Nephron (organoid): ENCODE measurements around the gene LRP1.

Experiments
- H3K27ac Mint-ChIP-seq, 3 experiments: 2 replicates each; pipeline ENCODE4 v1.8.0; 2020; ENCODE audit warnings: mixed read lengths in 3 of 3, mild to moderate bottlenecking in 2 of 3, moderate library complexity in 1 of 3
- H3K27me3 Mint-ChIP-seq: 2 replicates; pipeline ENCODE4 v1.8.0; 2021; ENCODE audit warnings: low read depth, mild to moderate bottlenecking, moderate library complexity, mixed read lengths
- H3K36me3 Mint-ChIP-seq: 2 replicates; pipeline ENCODE4 v1.8.0; 2020; ENCODE audit warnings: low read depth, mixed read lengths
- H3K4me1 Mint-ChIP-seq: 2 replicates; pipeline ENCODE4 v1.8.0; 2020; ENCODE audit warnings: mixed read lengths
- H3K4me3 Mint-ChIP-seq, 3 experiments: 2 replicates each; pipeline ENCODE4 v1.8.0; 2020; ENCODE audit warnings: mild to moderate bottlenecking in 3 of 3, mixed read lengths in 3 of 3, moderate library complexity in 2 of 3
- H3K9me3 Mint-ChIP-seq: 2 replicates; pipeline ENCODE4 v1.8.0; 2020; ENCODE audit warnings: mixed read lengths
- CTCF ChIP-seq, 3 experiments: fragments of 200-600 bp; sonication (generic); IDR thresholded peaks; one replicate each; pipeline ENCODE4 v1.5.0; 2021; ENCODE audit warnings: antibody characterized with exemption in 3 of 3; ENCODE audit not compliant: unreplicated experiment in 3 of 3

LRP1 gene

DNA sequence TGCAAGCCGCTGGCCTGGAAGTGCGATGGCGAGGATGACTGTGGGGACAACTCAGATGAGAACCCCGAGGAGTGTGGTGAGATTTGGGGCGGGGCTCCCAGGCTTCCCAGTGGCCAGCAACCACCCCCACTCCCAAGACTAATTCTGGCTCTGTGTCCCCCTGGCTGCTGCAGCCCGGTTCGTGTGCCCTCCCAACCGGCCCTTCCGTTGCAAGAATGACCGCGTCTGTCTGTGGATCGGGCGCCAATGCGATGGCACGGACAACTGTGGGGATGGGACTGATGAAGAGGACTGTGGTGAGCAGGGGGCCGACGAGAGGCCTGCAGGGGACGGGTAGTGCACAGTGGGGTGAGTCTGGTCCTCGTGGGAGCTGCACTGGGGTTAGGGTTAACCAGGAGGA, 76.2 kb downstream of the LRP1 start:
- no peak for TF ChIP-seq CTCF (IDR thresholded peaks at IDR 0.05; ENCODE audit: unreplicated experiment in 3 of 3)
- Mint-ChIP-seq H3K4me3 (no peak overlapping the region), H3K27me3 (no peaks in the 10 kb centered on the region), H3K27ac (no peak overlapping the region), H3K9me3 (no peaks in the 10 kb centered on the region), H3K36me3 (peaks cover 47% of the 10 kb centered on the region), H3K4me1 (no peaks in the 10 kb centered on the region)

- Mint-ChIP-seq H3K27me3 (no peaks in the 10 kb centered on the region), H3K4me3 (no peak overlapping the region), H3K4me1 (no peaks in the 10 kb centered on the region), H3K9me3 (no peaks in the 10 kb centered on the region), H3K27ac (no peak overlapping the region), H3K36me3 (peaks cover 46% of the 10 kb centered on the region)
- no peak for TF ChIP-seq CTCF (IDR thresholded peaks at IDR 0.05; ENCODE audit: unreplicated experiment in 3 of 3)
Measured at GRCh38 chr12:57205186-57205585, 76.9 kb downstream of the LRP1 start.

- Mint-ChIP-seq H3K9me3 (no peaks in the 10 kb centered on the region), H3K27me3 (no peaks in the 10 kb centered on the region), H3K36me3 (peaks cover 45% of the 10 kb centered on the region), H3K4me1 (no peaks in the 10 kb centered on the region), H3K27ac (no peak overlapping the region), H3K4me3 (no peak overlapping the region)
- TF ChIP-seq CTCF (IDR thresholded peaks at IDR 0.05; ENCODE audit: unreplicated experiment in 3 of 3) = no peak
Measured at GRCh38 chr12:57205931-57206330, 77.6 kb downstream of the LRP1 start.

DNA sequence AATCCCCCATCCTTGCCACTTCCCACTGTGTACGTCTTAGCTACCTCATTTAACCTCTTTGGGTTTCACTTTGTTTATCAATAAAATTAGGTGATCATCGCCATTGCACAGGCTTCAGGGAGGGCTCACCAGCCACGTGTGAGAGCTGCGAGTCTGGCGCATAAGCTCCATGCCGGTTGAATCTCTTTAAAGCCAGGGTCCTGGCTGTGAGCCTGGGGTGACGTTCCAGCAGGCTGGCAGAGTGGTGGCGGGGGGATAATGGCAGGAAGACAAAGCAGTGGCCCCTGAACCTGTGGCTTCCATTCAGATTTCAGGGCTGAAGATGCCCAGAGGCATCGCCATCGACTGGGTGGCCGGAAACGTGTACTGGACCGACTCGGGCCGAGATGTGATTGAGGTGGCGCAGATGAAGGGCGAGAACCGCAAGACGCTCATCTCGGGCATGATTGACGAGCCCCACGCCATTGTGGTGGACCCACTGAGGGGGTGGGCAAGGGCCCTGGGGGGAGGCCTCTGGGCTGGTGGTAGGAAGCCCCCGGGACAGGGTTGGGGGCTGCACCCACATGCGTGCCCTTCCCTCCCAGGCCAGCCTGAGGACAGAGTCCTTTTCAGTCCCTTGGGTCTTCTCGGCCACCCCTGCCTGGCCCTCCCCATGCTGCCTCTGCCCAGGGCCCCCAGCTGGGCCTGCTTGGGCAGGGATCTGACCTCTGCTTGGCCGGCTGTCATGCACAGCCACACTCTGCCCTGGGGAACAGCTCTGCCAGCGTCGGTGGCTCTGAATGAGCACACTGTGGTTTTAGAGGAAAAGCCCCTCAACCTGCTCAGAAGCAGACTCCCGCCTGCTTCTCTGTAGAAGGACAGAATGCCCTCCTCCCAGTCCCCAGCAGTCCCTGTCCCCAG, 79.7 kb downstream of the LRP1 start:
- Mint-ChIP-seq H3K27ac (no peak overlapping the region), H3K9me3 (no peaks in the 10 kb centered on the region), H3K36me3 (peaks cover 42% of the 10 kb centered on the region), H3K4me1 (no peaks in the 10 kb centered on the region), H3K27me3 (peaks cover 3% of the 10 kb centered on the region), H3K4me3 (no peak overlapping the region)
- no peak for TF ChIP-seq CTCF (IDR thresholded peaks at IDR 0.05; ENCODE audit: unreplicated experiment in 3 of 3)

DNA sequence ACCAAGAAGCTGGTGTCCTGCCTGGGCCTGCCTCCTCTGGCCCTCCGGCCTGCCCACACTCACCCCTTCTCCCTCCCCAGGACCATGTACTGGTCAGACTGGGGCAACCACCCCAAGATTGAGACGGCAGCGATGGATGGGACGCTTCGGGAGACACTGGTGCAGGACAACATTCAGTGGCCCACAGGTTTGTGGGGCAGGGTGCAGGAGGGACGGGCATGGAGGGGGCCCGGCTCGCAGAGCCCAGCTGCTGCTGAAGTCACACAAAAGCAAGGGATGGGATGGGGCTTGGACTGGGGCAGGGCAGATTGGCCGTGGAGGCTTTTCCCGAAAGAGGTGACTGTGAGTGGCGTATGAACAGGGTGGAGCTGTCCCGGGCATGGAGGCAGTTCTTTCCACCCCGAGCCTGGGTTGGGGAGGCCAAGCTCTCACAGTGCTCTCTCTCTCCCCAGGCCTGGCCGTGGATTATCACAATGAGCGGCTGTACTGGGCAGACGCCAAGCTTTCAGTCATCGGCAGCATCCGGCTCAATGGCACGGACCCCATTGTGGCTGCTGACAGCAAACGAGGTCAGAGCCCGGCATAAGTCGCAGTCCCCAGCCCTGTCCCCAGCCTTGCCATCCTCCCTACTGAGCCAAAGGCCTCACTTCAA, 80.5 kb downstream of the LRP1 start:
- no peak for TF ChIP-seq CTCF (IDR thresholded peaks at IDR 0.05; ENCODE audit: unreplicated experiment in 3 of 3)
- Mint-ChIP-seq H3K4me3 (no peak overlapping the region), H3K27me3 (peaks cover 9% of the 10 kb centered on the region), H3K36me3 (peaks cover 38% of the 10 kb centered on the region), H3K9me3 (no peaks in the 10 kb centered on the region), H3K4me1 (peaks cover 6% of the 10 kb centered on the region), H3K27ac (no peak overlapping the region)
